Muscle of leg (tissue), 11 donors: ENCODE data around the gene KCNIP3. TPM values are rescaled to one million over a fixed set of nuclear protein-coding genes. Genes with fewer than 3 reads are reported as not detected.

ENCODE experiments used
- DNase-seq: peaks from one replicate; pipeline ENCODE4 v3.0.0; 2013
- H3K27ac ChIP-seq: one replicate; pipeline ENCODE4 v1.5.1; 2013; ENCODE audit warnings: mild to moderate bottlenecking, low read length, control low read depth
- H3K27me3 ChIP-seq: one replicate; pipeline ENCODE4 v1.6.1; 2013; ENCODE audit warnings: low read length; ENCODE audit not compliant: control insufficient read depth, insufficient read depth
- H3K36me3 ChIP-seq: one replicate; pipeline ENCODE4 v1.6.1; 2013; ENCODE audit warnings: low read length; ENCODE audit not compliant: control insufficient read depth, insufficient read depth
- H3K4me1 ChIP-seq: one replicate; pipeline ENCODE4 v1.6.1; 2013; ENCODE audit warnings: low read length; ENCODE audit not compliant: control insufficient read depth, insufficient read depth
- H3K4me3 ChIP-seq: one replicate; pipeline ENCODE4 v1.5.1; 2013; ENCODE audit warnings: low read length, control low read depth
- H3K9me3 ChIP-seq: replicated peaks from 2 replicates; pipeline ENCODE4 v1.6.1; 2013; ENCODE audit warnings: low read depth, low read length; ENCODE audit not compliant: control insufficient read depth
- WGBS: methylation state at CpG from one replicate; pipeline ENCODE4 v1.1.5; 2013; ENCODE audit warnings: missing lambda C conversion rate; ENCODE audit not compliant: insufficient coverage; 5-methylcytosine and 5-hydroxymethylcytosine counted together
- polyA plus RNA-seq, 8 donors: library from polyadenylated mRNA; unstranded; fragments of 120-200 nt; gene quantifications; one replicate each; pipeline versions ENCODE4 v1.2.1 to v1.2.3, GENCODE V29; 2013; ENCODE audit warnings: inconsistent platforms in 1 of 8, low replicate concordance in 1 of 8; ENCODE audit not compliant: insufficient read length in 8 of 8, insufficient read depth in 1 of 8
- total RNA-seq: library from RNA; stranded (reverse); fragments of 120-200 nt; gene quantifications from one replicate; pipeline ENCODE4 v1.2.4, GENCODE V29; 2013

KCNIP3 gene
- total and polyA plus RNA-seq, 9 donors = 5.5 to 8.9 (median 6.9) TPM

- H3K4me1 ChIP-seq = peaks cover 17% of the 10 kb centered on the region
- H3K27ac ChIP-seq = no peak overlapping the region
- no peak overlapping the region for H3K4me3 ChIP-seq
- 89% methylated on average over 8 of the region's 13 CpGs for WGBS
- H3K9me3 ChIP-seq = no peaks in the 10 kb centered on the region
- H3K27me3 ChIP-seq = no peaks in the 10 kb centered on the region
- DNase-seq = no peak
- H3K36me3 ChIP-seq = no peaks in the 10 kb centered on the region
Observed at GRCh38 chr2:95318431-95319220, 21.5 kb downstream of the KCNIP3 start.

DNA sequence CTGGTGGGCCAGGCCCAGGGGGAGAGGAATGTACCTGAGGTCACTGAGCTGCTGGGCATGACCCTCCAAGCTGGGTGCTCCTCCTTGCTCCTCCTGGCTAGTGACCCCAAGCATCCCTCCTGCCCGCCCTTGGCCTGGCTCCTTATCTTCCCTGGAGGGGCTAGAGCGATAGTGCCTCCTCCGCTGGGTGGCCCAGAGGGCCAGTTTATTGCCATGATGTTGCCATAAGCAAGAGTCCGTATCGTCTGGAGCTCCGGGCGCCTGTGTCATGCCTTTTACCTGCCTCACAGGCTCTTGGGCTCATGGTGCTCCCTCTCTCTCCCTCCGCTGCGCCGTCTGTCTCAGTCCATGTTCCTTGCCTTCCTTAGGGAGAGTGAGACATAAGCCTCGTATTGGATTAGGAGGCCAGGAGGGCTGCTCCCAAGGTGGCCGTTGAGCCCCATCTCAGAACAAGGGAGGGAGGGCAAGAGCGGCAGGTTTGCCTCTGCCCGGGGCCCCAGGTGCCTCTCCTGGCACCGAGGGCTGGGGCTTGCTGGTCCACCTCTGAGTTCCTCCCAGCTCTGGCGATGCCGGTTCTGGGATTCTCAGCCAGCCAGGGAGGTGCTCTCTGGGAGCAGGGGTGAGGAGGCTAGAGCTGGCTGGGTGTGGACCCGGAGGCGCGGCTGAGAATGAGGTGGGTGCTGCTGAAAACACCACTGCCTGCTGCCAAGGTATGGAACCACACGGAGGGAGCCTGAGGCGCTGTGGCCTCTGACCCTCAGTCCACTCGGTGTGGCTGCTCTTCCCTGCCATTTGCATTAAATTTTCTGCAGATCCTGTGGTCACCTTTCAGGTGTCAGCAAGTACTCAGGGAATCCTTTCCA lies 22.6 kb downstream of the KCNIP3 start:
- 78% methylated on average over 19 of the region's 23 CpGs for WGBS
- H3K27me3 ChIP-seq = no peaks in the 10 kb centered on the region

DNA sequence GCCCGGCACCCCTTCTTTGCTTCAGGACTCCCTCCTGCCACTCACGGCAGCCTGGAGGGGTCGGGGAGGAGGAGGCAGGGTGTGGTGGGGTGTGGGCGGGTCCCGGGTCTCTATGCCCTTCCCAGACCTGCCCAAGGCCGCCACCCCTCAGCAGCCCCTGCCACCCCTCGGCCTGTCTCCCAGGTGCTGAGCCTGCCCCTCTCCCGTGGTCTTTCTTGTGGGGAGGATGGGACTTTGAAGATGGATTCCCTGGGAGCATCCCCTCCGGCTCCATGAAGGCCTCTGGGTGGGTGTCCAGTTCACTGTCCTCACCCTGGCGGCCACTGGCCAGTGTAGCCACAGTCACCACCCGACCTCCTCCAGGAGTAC lies 23.2 kb downstream of the KCNIP3 start:
- no CpG with 5 or more reads among the region's 11 CpGs for WGBS
- Histone ChIP-seq H3K4me1 (peaks cover 4% of the 10 kb centered on the region), H3K36me3 (no peaks in the 10 kb centered on the region), H3K27ac (no peak overlapping the region), H3K4me3 (no peak overlapping the region), H3K9me3 (no peaks in the 10 kb centered on the region), H3K27me3 (no peaks in the 10 kb centered on the region)
- DNase-seq = no peak

More for the DNA sequence above, 22.6 kb downstream of the KCNIP3 start:
- no peaks in the 10 kb centered on the region for H3K36me3 ChIP-seq
- H3K27ac ChIP-seq = no peak overlapping the region
- H3K4me1 ChIP-seq = peaks cover 10% of the 10 kb centered on the region
- no peak for DNase-seq
- H3K4me3 ChIP-seq = no peak overlapping the region
- H3K9me3 ChIP-seq = no peaks in the 10 kb centered on the region

DNA sequence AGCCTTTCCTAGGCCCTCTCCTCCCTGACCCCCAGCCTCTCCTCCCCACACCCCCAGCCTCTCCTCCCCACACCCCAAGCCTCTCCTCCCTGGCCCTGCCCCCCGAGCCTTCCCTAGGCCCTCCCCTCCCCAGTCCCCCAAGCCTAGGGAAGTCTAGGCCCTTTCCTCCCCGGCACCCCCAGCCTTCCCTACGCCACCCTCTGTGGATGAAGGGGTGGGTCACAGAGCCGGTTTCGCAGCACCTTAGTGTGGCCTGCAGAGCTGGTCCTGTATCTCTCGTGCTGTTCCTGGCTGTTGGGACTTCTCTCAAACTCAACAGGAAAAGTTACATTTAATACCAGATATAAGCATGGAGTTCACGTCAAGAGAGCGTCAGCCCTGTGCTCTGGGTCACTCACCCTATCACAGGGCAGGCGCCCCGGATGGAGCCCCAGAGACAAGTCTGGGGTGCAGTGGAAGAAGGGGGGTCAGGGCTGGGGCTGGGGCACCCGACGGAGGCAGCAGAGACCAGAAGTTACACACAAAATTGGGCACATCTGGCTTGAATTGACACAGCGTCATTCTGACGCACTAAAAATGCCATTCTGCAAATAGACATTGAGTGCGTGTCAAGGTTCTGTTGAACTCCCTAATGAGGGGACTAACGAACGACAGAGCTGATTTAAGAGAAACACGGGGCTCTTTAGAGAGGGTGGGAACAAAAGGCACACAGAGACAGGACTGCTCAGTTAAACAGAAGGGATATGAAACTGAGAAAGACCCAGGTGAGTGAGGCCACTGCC lies 24.0 kb downstream of the KCNIP3 start:
- Histone ChIP-seq H3K27ac (no peak overlapping the region), H3K4me3 (no peak overlapping the region), H3K27me3 (no peaks in the 10 kb centered on the region), H3K36me3 (no peaks in the 10 kb centered on the region), H3K4me1 (peaks cover 3% of the 10 kb centered on the region), H3K9me3 (no peaks in the 10 kb centered on the region)
- WGBS = 37% methylated on average over 10 of the region's 18 CpGs
- DNase-seq = no peak

DNA sequence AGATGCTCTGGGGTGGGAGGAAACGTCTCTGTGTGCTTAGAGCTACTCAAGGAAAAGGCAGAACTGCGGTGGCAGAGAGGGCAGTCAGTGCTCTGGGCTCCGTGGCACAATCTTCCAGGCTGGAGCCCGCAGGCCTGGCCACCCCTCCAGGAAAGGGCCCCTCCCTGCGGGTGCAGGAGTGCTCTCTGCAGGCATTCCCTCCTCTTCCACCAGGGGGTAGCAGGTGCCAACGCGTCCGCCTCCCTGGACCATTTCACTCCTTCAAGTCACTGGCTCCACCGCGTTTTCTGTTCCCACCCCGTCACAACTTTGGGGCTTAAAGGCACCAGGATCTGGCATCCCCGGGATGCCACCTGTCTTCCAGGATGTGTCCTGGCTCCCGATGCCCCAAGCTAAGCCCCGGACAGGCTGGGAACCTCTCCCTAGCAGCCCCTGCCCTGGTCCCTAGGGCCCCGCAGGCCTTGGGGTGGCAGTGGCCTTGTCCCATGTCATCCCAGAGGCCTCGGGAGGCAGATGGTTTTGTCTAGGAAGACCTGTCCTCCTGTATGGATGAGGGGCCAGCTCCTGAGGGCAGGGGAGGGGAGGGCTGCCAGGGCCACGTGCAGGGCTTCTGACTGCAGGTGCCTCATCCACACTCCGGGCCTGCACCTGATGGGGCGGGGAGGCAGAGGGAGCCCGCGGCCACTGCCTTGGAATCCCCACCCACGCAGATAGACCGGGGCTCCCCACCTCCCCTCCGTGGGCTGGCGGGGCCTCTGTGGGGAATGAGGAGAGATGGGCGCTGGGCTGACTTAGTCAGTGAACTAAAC lies 26.4 kb downstream of the KCNIP3 start:
- Histone ChIP-seq H3K36me3 (no peaks in the 10 kb centered on the region), H3K4me3 (no peak overlapping the region), H3K27ac (no peak overlapping the region), H3K9me3 (no peaks in the 10 kb centered on the region), H3K4me1 (peaks cover 4% of the 10 kb centered on the region), H3K27me3 (no peaks in the 10 kb centered on the region)
- DNase-seq = no peak
- 70% methylated on average over 22 of the region's 26 CpGs for WGBS

DNA sequence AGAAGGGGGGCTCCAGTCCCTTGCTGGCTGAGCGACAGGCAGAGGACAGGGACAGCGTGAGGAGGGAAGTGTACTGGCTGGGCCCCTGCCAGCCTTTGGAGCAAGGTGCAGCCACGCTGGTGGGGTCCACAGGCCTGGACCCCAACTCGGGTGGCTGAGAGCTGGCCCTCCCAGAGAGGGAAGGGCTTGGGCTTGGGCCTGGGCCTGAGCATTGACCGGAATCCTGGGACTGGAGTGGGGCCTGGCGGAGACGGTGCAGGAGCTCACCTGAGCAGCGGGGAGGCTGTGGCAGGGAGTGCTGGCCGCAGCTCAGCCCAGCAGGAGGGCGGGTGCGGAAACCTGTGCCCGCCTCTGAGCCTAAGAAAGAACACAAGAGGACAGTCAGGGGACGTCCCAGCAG lies 27.9 kb downstream of the KCNIP3 start:
- WGBS = 78% methylated on average over 13 of the region's 13 CpGs
- DNase-seq = no peak
- H3K9me3 ChIP-seq = no peaks in the 10 kb centered on the region
- H3K27me3 ChIP-seq = no peaks in the 10 kb centered on the region
- no peak overlapping the region for H3K4me3 ChIP-seq
- no peaks in the 10 kb centered on the region for H3K36me3 ChIP-seq
- no peak overlapping the region for H3K27ac ChIP-seq
- H3K4me1 ChIP-seq = peaks cover 5% of the 10 kb centered on the region

DNA sequence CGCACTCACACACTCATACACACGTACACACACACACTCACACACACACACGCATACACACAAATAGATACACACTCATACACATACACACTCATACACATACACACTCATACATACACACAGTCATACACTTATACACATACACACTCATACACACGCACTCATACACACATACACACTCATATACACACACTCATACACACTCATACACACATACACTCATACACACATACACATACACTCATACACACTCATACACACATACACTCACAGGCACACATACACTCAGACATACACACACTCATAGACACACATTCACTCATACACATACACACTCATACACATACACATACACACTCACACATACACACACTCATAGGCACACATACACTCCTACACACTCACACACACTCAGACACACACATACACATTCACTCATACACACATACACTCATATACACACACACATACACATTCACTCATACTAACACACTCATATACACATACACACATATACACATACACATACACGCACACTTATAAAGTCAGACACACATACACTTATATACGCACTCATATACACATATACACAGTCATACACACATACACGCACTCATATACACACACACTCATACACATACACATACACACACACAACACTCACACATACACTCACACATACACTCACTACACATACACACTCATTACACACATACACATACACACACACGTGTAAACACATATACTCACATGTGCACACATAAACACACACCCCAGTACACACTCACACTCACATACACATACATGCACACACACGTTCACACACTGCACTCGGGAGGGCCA lies 28.7 kb downstream of the KCNIP3 start:
- Histone ChIP-seq H3K36me3 (no peaks in the 10 kb centered on the region), H3K27ac (no peak overlapping the region), H3K27me3 (no peaks in the 10 kb centered on the region), H3K4me1 (peaks cover 10% of the 10 kb centered on the region), H3K9me3 (no peaks in the 10 kb centered on the region), H3K4me3 (no peak overlapping the region)
- 91% methylated on average over 10 of the region's 10 CpGs for WGBS
- DNase-seq = no peak

DNA sequence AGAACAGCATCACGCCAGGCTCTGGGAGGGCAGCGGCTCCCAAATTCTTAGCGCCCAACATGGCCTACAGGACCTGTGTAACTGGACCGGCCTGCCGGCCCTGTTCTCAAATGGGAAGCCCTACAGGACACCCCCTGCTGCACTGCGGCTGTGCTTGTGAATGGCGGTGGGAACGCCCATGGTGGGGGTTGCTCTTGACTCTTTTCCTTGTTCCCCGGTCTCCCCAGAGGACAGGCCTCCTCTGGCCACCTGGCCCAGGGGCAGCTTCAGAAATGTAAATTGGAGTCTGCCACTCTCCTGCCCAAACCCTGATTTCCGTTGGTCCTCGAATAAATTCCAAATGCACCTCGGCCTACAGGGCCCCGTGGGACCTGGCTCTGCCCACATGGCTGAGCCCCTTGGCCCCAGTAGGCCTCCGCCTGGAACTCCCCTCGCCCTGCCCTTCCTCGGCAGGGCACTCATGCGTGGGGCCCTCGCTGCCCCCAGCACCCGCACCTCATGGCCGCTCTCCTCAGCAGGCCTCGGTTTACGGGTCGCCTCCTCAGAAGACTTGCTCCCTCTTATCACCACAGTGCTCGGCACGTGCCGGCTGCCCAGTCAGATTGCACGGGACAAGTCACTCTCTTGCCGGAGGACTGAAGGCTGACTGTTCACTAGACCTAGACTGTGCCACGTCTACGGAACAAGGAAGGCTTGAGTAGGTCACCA lies 29.4 kb downstream of the KCNIP3 start:
- no peak overlapping the region for H3K27ac ChIP-seq
- no peaks in the 10 kb centered on the region for H3K9me3 ChIP-seq
- no peaks in the 10 kb centered on the region for H3K36me3 ChIP-seq
- no peak overlapping the region for H3K4me3 ChIP-seq
- no peak for DNase-seq
- H3K27me3 ChIP-seq = no peaks in the 10 kb centered on the region
- WGBS = 91% methylated on average over 25 of the region's 30 CpGs
- H3K4me1 ChIP-seq = peaks cover 10% of the 10 kb centered on the region
